BJ (cell line): ENCODE results near the gene TP53I11. TPM values are rescaled to one million over a fixed set of nuclear protein-coding genes. Genes with fewer than 3 reads are reported as not detected.

Source experiments
- CTCF ChIA-PET: fragments of 350-600 bp; formaldehyde crosslinking; extraction: SDS; loops from one replicate; lab custom pipeline; 2021; ENCODE audit warnings: antibody characterized with exemption, inconsistent platforms; lab: Yijun Ruan, JAX
- POLR2A ChIA-PET: fragments of 300-600 bp; sonication (Branson Sonifier 250); formaldehyde crosslinking; extraction: SDS; loops from one replicate; lab custom pipeline; 2021; ENCODE audit warnings: antibody characterized with exemption; lab: Charles Lee
- DNase-seq: peaks from one replicate; pipeline ENCODE4 v3.0.0-alpha.2; 2011; ENCODE audit warnings: low read depth
- H3K27me3 ChIP-seq: 2 replicates; pipeline ENCODE4 v1.6.0; 2011; ENCODE audit warnings: low read length; ENCODE audit not compliant: control insufficient read depth, insufficient read depth
- H3K36me3 ChIP-seq: 2 replicates; pipeline ENCODE4 v1.5.1; 2011; ENCODE audit warnings: low read length; ENCODE audit not compliant: control insufficient read depth, insufficient read depth
- H3K4me3 ChIP-seq: 2 replicates; pipeline ENCODE4 v1.5.1; 2011; ENCODE audit warnings: low read depth, mild to moderate bottlenecking, control low read depth, low read length
- polyA plus RNA-seq: library from polyadenylated mRNA; depleted of rRNA; stranded (reverse); fragments of >200 nt; gene quantifications from 2 replicates; pipeline ENCODE4 v1.2.3, GENCODE V29; 2011
- TF ChIP-seq, protein P1 (sequence below): IDR thresholded peaks from 2 replicates; pipeline ENCODE4 v1.5.1; 2011; ENCODE audit warnings: low read depth, mild to moderate bottlenecking, control low read depth, inconsistent platforms, low read length, moderate library complexity; ENCODE audit not compliant: insufficient read depth

TP53I11 gene
- polyA plus RNA-seq, 1 experiment: 29.6 TPM

DNA sequence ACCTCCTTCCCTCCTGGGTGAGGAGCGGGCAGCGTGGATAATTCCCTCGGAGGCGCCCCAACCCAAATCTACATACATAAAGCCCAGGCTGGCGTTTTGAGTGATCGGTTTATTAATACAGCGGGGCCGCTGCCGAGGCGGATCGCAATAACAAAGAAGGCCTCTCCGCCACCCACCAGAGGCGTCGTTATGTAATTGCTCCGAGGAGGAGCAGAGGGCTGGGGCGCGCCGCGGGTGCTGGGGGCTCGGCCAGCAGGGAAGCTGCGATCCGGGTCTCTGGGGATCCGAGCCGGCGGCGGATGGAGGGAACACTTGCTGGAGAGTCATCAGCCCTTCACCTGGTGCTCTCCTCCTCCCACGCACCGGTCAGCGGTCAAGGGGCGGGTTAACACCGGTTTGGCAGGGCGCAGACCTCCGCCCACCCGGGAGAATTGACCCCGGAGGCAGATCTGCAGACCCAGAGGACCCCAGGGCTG is 6.4 kb upstream of the TP53I11 start:
- no peak for DNase-seq
- Histone ChIP-seq H3K36me3 (no peaks in the 10 kb centered on the region), H3K4me3 (no peak overlapping the region), H3K27me3 (peaks cover 7% of the 10 kb centered on the region)
- CTCF ChIA-PET: interaction anchor here (0.8 to 1.5 kb wide), 2 partner anchors 21 to 147 kb away, joined by 3 to 5 read pairs; no protein-coding TSS in a partner anchor
- TF ChIP-seq, protein P1, sequence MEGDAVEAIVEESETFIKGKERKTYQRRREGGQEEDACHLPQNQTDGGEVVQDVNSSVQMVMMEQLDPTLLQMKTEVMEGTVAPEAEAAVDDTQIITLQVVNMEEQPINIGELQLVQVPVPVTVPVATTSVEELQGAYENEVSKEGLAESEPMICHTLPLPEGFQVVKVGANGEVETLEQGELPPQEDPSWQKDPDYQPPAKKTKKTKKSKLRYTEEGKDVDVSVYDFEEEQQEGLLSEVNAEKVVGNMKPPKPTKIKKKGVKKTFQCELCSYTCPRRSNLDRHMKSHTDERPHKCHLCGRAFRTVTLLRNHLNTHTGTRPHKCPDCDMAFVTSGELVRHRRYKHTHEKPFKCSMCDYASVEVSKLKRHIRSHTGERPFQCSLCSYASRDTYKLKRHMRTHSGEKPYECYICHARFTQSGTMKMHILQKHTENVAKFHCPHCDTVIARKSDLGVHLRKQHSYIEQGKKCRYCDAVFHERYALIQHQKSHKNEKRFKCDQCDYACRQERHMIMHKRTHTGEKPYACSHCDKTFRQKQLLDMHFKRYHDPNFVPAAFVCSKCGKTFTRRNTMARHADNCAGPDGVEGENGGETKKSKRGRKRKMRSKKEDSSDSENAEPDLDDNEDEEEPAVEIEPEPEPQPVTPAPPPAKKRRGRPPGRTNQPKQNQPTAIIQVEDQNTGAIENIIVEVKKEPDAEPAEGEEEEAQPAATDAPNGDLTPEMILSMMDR: no peak
- POLR2A ChIA-PET: no interaction called here

DNA sequence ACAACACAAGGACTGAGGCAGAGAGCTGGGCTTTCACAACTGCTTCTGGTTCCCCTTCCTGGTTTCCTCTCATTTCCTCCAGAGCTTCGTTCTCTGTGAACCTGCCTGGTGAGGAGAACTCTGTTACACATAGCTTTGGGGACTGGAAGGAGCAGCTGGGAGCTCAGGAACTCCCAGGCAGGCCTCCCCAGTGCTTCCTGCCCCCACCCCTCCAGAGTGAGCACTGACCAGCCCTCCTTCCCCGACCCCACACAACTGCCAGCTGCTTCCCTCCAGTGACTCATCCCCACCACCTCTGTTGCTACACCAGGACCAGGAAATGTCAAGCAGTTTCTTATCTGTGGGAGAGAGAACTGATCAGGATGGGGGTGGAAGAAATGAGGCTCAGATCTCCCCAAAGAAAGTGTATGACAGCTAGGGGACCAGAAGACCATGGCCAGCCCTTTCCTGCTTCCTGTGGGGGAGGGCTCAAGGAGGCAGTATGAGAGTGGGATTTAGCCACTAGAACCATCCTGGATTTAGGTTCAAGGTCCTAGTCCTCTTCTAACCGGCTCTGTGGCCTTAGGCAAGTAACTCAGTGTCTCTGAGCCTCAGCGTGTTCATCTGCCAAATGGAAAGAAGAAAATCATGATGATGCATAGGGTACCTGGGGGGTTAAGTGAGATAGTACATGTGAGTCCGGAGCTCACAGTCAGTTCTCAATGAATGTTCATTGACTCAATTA is 4.5 kb upstream of the TP53I11 start:
- H3K27me3 ChIP-seq: peaks cover 4% of the 10 kb centered on the region
- ChIA-PET CTCF (interaction anchor here (0.8 to 1.6 kb wide), 6 partner anchors 10 to 150 kb away, joined by 3 to 8 read pairs (median 3); no protein-coding TSS in a partner anchor), POLR2A (interaction anchor here (0.6 kb wide), 1 partner anchor 1046 kb away, joined by 3 read pairs; no protein-coding TSS in a partner anchor)
- no peaks in the 10 kb centered on the region for H3K36me3 ChIP-seq
- H3K4me3 ChIP-seq: no peak overlapping the region
- TF ChIP-seq, protein P1: no peak
- peak; percentile 46 for DNase-seq

DNA sequence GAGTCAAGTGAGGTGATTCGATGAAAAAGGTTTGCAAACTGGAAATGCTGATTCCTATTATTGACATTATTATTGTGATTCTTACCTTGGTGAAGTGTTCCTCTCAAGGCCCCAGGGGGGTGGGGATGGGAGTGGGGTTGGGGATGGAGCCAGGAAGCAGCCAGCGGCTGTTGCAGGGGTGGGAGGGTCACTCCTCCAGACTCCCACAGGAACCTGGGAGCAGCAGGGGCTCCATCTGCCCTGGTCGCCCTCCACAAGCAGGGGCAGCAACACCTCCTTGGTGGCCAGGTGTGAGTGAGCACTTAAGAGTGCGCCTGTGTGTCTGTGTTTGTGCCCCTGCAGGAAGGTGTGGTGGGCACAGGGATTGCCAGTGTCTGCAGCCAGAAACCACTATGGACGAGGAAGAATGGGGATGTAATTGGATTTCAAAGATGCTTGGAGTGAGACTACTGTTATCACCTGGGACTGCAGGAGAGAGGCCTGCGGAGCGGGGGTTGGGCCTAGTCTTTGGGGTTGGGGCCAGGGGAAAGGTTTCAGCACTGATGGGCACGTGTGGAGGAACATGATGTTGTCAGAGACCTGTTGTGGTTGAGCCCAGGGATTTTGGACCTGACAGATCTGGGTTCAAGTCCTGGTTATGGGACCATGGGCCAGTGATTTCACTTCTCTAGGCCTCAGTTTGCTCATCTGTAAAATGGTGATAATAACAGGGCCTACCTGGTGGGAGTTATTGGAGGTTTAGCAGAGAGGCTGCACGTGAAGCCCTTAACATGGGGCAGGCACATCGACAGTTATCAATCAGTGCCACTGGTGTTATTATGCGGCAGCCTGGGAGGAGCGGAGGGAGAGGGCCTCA is 3.6 kb upstream of the TP53I11 start:
- Histone ChIP-seq H3K27me3 (peaks cover 4% of the 10 kb centered on the region), H3K4me3 (no peak overlapping the region), H3K36me3 (no peaks in the 10 kb centered on the region)
- DNase-seq: no peak
- TF ChIP-seq, protein P1: no peak
- POLR2A ChIA-PET: no interaction called here
- CTCF ChIA-PET: interaction anchor here (0.8 to 1.6 kb wide), 6 partner anchors 11 to 151 kb away, joined by 3 to 8 read pairs (median 3); no protein-coding TSS in a partner anchor

DNA sequence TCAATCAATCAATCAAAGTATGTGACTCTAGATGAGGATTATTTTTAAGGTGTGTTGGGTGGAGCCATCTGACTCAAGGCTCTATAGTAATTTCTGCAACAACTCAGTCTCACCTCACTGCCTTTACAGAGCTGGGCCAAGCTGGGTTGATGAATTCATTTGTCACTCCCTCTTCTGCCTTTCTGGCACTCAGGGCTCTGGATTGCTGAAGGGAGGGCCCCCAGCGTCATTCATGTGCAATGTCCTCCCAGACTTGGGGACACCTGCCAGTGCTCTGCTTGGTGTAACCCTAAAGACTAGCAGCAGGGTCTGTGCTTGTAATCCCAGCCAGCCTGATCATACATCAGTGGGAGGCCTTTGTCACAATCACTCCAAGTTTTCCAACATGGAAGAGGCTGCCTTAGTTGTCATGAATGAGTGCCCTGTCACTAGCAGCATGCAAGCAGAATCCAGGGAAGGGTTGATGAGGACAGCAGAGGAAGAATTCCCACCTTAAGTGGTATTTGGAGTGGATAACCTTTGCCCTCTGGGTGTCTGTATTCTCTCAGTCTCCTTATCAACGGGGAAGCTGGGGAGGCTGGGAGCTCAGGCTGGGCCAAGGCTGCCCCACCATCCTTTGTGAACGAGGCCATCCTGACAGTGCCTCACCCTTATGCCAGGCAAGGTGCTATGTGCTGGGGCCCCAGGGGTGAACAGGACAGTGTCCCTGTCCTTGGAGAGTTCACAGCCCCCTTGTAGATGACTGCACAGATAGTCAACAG is 2.0 kb upstream of the TP53I11 start:
- CTCF ChIA-PET: interaction anchor here (1.0 to 1.4 kb wide), 3 partner anchors 9 to 152 kb away, joined by 4 to 6 read pairs (median 5); no protein-coding TSS in a partner anchor
- H3K4me3 ChIP-seq: no peak overlapping the region
- H3K36me3 ChIP-seq: no peaks in the 10 kb centered on the region
- DNase-seq: no peak
- TF ChIP-seq, protein P1: no peak
- POLR2A ChIA-PET: no interaction called here
- no peaks in the 10 kb centered on the region; the same call in 1 of the 2 replicates for H3K27me3 ChIP-seq
